GM21529 (cell line): ENCODE results near the gene GCG.
A peak's percentile ranks its signal among the peaks of the same experiment; 100 is the strongest.

Source experiments
- ATAC-seq: cut with Tn5 transposase; IDR thresholded peaks from one replicate; pipeline ENCODE4 v1.9.1; 2021; ENCODE audit not compliant: unreplicated experiment

Gene GCG

DNA sequence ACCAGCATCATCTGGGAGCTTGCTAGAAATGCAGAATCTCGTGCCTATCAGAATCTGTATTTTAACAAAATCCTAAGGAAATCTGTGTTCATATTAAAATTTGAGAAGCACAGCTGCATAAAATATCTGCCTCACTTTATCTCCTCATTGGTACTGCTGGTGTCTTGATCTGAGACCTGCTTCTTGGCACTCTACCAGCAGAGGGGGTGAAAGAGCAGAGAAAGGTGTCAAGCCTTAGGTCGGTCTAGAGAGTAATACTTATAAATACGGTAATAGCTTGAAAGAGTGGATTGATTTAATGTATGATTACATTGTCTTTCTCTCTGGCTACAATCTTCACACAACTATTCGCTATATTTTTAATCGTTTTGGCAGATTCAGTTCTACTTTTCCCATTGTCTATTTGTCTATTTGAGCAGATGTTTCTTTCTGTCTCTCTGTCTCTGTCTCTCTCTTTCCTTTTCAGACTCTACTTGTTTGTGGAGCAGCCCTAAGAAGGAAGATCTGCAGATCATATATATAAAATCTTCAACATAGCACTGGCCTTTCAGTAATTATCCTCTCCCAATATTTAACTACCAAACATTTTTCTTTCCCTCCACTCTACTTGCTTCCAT is 1.7 kb upstream of the GCG start:
- ATAC-seq = peak; percentile 97

DNA sequence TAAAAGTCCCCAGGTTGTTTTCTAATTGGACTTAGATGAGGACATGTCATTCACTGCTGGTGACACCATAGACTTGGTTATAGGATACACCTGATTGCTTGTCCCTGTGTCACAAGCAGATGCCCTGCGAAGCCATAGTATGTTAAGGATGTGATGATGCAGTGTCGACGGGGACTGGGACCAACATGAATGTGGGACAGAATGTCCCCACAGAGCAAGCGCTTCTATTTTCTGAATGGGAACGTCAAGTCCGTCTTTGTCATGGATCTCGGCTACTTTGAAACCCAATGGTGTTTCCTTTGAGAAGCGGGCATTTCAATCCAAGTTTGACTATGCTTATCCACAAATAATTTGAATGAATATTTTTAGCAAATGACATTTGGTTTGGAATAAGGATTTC is 2.1 kb downstream of the GCG start:
- ATAC-seq = no peak

DNA sequence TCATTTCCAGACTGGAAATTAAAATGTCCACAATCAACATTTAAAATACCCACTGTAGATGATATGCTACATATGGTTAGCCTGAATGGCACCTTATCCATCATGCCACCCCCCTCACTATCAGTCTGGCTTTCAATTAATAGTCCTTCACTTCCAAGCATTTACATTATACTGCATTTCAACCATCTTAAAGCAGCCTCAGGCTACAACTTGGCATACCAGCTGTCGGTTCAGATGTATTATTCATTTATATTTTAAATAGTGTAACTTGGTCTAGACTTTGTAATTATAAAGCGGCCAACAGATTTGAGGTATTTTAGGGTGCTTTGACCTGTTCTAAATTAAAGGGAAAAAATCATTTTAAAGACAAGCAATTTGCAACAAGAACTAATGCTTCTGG is 2.6 kb downstream of the GCG start:
- ATAC-seq = no peak

DNA sequence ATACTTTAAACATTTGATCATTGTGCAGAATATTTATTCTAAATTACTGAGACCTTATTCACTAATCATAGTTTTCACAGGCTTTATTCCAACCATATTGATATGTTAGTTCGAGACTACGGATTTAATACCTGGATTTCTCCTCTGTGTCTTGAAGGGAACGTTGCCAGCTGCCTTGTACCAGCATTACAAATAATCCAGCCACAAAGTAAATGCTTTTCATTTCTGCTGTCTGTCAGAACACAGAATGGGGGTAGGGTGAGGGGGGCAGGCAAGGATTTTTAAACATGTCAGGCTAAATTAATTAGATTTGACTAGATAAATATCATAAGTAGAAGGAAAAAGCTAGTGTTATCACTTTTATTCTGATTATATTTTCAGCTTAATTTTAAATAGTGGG is 3.1 kb downstream of the GCG start:
- ATAC-seq = no peak

GRCh38 chr2:162143969-162144368 is 8.1 kb downstream of the GCG start:
- ATAC-seq = no peak

DNA sequence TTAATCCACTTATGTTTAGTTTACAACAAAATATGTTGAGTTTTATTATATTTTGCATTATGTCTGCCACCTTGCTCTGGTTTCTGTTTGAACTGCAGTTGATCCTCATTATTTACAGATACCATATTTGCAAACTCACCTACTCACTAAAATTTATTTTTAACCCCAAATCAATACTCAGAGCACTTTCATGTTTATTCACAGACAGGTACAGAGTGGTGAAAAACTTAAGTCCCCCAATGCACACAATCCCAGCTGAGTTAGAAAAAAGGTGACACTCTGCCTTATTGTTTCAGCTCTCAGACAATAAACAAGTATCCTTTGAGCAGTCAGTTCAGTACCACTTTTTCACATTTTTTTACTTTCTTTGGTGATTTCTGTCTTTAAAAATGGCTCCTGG is 13.7 kb downstream of the GCG start:
- ATAC-seq = no peak

DNA sequence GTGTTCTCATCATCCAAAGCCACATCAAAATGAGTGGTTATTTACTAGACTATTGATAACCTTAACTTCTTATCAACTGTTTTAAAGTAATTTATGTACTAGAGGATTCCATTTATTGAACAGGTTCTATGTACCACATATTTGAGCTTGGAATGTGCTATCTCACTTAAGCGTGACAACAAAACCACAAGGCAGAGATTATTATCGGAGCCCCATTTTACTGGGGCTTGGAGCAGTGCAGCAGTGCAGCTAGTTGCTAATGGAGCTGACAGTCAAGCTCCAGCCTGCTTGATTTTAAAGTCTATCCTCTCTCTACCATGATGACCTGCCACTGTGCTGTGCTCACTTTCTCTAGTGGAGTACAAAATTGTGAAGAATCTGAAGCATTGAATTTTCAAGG is 24.6 kb downstream of the GCG start:
- ATAC-seq = no peak

DNA sequence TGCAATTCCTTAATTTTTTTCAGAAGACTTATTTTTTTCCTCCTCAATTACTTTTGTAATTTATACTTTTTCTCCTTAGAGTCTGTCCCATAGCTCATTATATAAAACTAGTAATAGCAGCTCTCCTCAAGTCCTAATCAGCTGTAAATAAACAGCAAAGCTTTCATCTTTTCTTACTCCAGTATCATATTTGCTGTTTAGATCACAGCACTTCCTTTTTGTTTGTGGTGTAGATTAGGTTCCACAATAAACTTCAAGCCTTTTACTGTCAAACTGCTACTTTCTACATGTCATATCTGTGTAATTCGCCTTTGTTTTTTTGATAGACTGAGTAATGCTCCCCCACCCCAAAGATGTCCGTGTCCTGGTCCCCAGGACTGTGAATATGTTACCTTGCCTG is 25.5 kb downstream of the GCG start:
- no peak for ATAC-seq

DNA sequence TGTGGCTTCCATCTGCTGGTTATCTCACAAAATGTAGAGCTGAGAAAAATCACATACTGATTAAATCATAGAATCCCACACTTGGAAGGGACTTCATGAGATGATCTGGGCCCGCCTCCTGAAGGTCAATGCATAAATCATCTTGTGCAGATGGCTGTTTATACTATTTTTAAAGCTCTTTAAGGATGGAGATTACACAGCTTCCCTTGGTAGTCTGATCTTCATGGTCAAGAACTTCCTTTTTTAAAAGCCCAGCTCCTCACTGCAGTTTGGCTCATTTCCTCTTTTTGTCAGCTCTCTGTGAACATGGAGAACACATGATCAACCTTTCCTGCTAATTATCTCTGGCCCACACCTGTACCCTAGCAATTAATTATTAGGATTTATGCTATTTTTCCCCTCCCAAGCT is 25.9 kb downstream of the GCG start:
- peak; percentile 96 for ATAC-seq

DNA sequence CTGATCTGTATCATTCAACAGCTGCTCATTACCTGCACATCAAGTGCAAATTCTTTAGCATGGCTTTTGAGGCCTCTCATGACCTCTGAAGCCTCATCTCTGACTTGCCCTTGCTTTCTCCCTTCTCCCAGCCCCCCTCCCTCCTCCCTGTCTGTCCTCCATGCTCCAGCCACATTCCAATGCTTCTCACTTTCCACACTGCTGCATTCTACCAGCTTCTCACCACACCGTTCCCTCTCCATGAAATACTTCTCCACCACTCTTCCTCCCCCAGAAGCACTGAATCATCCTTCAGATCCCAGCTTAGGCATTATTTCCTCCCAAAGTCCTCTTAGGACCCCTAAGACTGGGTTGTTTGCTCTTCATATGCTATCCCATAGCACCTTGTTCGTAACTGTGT is 26.9 kb downstream of the GCG start:
- ATAC-seq = no peak

GRCh38 chr2:162123806-162124758 is 28.0 kb downstream of the GCG start:
- ATAC-seq = peak; percentile 42

DNA sequence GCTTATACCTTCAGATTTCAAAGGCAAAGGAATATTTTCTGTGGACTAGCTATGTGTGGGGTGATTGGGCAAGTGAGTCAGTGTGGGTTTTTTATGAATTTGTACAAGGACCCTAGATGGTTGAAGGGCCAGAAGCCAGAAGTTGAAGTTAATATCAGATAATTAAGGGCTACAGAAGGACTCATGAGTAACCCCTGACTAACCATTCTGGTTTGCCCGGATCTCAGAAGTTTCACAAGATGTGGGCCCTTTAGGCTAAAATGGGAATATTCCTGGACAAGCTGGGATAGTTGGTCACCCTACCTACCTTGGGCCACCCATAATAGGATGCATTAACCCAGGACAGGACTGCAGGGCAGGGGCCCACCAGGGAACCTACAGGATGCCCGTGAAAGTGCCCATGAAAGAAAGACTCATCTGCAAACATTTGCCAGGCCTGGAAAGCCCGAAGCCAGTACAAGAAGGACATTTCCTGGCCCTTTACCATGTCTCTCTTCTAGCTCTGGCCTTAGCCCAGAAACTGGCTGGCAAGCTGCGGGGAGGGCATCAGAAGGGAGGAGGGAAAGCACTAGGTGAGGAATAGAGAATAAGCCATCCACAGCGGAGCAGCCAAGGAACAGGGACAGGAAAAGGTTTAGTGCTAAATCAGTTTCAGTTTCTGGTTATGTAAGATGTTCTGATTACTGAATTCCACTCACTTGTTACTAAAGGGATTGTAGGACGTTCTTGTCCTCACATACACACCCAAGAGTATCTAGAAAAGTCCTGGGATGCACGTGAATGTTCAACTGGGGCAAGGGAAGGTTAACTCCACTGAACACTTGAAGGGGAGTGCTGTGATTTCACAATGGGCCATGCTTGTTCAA is 33.6 kb downstream of the GCG start:
- no peak for ATAC-seq

- ATAC-seq = no peak
These were observed 35.7 kb downstream of the GCG start for GRCh38 chr2:162116352-162116751.

DNA sequence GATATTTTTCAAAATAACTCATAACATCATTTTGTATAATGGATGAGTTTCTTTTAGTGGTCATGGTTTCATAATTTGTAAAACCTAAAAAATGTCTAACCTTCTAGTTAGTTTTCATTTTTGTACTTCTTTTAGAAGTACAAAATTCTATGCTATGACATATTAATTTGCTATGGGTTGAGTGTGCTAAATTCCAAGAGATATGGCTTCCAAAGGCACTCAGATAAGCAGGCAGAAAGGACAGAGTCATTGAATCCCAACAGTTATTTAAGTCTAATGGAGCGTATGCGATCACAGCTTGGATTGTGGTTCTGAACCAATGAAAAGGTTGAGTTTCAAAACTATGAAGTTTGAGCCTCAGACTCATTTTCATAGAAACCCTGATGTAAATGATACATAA is 37.0 kb downstream of the GCG start:
- no peak for ATAC-seq

GRCh38 chr2:162114271-162114670 is 37.8 kb downstream of the GCG start:
- ATAC-seq = no peak

GRCh38 chr2:162113776-162114168 is 38.3 kb downstream of the GCG start:
- ATAC-seq = no peak

DNA sequence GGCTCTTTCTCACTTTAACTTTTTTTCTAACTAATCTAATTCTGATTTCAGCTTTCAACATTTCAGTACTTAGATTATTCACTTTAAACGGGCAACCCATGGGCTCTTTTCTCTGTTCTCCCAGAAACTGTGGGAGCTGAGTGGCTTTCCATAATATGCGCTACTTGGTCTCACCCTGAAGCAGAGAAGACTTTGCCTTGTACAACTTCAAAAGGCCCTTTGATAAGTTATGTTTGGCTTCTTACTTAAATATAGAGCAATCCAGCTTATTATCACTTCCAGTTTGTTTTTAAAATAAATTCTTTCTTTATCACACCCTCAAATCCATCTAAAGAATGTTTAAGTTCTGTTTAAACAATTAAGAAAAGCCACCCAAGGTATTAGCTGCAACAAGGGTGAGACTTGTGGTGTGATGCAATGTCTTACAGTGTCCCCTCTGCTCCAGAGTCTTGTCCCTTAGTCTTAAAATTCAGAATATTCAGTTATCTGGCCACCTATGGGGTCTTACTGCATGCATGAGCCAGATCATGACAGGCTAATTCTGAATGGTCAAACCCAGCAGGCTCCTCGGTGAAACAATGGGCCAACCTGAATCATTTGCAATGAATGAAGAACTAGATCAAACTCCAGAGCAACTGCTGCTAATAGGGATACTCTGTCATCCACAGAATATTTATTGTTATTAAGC is 38.8 kb downstream of the GCG start:
- ATAC-seq = no peak

DNA sequence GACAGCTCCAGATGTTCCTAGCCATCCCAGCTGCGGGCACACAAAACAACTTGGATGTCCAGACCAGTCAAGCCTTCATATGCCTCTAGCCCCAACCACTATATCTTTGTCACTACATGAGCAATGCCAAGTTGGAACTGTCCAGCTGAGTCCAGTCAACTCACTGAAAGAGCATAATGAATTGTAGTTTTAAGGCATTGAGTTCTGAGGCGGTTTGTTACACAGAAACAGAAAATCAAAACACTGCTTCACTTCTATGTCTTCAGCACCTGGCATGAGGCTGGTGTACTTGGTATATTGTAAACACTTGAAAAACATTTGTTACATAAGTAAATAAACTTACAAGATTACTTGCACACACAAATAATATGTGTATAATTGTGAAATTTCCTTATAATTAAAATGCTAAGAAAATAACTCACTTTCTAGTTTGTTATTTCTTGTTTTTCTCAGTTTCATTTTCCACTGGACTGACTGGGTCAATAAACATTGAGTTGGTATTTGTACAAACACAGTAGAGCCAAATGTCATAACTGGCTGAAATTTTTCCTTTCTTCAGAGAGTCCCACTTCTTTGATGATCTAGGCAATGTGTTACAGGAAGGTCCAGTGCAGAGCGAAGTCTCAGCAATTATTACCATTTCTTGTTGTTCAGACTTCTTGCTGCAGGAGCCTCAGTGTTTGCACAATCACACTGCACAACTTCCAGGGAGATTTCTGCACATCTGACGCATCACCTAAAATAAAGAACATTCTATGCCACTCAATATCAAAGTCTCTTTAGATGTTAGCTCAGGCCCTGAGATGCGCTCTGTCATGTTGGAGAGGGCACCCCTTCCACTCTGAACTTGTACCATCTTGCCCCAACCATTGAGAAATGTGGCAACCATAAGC is 39.8 kb downstream of the GCG start:
- ATAC-seq = no peak

DNA sequence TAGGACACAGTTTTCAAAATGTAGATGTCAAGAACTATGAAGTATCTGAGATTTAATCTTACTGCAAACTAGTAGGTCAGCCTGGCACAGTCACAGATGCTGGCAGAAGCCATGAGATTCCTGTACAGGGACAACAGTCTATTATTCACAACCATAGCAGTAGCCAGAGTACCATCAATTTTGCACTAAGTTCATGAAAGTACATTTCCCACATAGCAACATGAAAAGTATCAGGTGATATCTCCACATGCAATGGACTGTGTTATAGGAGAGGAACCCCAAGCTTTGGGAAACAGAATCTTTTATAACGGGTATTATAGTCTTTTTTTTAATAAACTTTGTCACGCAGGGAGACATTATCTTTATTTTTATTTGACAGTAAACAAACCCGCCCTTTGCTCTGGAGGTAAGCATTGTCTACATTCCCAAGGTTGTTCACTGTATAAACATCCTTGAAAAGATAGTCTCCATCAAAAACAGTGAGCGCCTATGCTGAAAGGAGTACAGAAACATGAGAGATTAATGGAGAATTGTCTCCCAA is 44.6 kb downstream of the GCG start:
- ATAC-seq = no peak

DNA sequence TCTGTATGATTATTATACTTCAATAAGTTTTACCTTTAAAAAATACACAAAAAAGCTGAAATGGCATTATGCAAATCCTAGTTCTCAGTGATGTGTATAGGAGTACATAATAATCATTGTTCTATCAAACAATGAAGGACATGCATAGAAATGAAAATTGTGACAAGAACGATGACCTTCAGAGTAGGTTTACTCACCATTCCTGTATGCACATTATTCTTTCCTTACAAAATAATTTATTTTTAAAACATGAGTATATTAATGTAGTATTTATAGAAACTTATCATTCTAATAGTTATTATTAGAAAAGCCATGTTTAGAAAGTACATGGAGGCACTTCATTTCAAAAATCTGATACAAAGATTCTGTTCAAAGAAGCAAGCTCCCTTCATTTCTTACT is 45.3 kb downstream of the GCG start:
- no peak for ATAC-seq
